ENCODE data around the gene GPR39.

GPR39 gene

DNA sequence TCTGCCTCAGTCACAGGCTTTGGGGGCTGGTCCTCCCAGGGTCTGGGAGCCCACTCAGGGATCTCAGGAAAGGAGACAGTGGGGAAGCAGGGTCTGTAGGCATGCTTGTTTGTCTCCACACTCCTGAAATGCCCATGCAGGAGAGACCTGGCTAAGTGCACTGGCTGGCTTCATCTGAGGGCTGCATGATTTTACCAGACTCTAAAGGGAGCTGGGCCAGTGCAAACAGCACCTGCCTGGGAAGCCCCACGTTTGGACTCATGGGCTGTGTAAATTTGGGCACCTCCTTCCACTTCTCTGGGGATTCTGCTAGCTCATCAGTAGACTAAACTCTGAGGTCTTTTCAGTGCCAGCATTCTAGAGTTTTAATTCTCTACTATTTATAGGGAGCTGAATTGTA is 219.7 kb downstream of the GPR39 start:
- no peak for DNase-seq (ENCODE audit: low read depth in 4 of 4, low spot score in 1 of 4)

- no peak for DNase-seq (ENCODE audit: low read depth in 4 of 4, low spot score in 1 of 4)
Measured at GRCh38 chr2:132638313-132639040, 221.9 kb downstream of the GPR39 start.

DNA sequence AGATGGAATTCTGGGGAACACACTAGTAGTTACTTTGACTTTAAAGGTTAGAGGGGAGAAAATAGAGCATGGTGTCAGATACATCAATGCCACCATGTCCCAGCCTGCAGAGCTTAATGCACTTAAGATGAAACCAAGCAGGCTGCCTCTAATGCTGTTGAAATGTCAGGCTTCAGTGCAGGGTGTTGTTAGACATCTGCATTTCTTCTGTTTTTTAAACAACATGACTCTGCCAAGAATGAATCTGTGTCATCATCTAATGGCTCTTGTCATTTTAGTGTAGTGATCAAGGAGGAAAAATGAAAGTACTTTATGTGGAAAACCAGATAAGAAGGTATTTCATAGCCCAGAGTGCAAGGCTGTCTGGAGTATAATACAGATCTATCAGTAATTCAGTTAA is 223.5 kb downstream of the GPR39 start:
- DNase-seq (ENCODE audit: low read depth in 4 of 4, low spot score in 1 of 4) = no peak

DNA sequence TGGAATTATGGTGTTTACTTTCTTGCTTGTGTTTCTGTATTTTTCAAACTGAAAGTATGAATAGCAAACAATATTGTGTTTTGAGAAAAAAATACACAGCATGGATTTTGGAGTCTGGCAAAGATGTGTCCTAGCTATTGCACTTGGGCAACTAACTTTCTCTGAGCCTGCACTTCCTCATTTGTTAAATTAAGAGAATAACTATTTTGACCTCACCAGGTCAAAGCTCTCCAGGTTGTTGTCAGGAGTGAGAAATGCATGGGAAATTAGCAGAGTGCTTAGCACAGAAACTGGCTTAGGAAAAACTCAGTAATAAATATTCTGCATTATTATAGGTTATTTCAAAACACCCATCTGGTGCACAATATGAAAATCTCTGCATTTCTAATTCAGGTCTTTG is 225.2 kb downstream of the GPR39 start:
- no peak for DNase-seq (ENCODE audit: low read depth in 4 of 4, low spot score in 1 of 4)

DNA sequence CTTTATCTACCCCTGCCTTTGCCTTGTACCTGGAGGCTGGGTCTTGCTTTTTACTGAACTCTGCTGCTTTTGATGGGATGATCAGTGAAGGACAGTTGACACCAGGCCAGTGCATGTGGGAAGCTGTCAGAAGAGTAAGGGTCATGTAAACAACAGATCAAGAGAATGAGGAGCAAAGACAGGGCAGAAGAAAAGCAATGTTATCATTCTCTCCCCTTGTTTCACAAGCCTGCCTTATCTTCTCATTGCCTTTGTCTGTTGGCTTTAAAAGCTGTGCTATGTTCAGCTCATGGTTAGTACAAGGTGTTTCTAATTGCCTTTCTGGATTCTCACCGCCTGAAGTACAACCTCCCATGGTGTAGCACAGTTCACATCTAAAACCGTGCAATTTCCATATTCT is 225.8 kb downstream of the GPR39 start:
- no peak for DNase-seq (ENCODE audit: low read depth in 4 of 4, low spot score in 1 of 4)

- no peak for DNase-seq (ENCODE audit: low read depth in 4 of 4, low spot score in 1 of 4)
Measured at GRCh38 chr2:132645176-132645575, 228.6 kb downstream of the GPR39 start.

DNA sequence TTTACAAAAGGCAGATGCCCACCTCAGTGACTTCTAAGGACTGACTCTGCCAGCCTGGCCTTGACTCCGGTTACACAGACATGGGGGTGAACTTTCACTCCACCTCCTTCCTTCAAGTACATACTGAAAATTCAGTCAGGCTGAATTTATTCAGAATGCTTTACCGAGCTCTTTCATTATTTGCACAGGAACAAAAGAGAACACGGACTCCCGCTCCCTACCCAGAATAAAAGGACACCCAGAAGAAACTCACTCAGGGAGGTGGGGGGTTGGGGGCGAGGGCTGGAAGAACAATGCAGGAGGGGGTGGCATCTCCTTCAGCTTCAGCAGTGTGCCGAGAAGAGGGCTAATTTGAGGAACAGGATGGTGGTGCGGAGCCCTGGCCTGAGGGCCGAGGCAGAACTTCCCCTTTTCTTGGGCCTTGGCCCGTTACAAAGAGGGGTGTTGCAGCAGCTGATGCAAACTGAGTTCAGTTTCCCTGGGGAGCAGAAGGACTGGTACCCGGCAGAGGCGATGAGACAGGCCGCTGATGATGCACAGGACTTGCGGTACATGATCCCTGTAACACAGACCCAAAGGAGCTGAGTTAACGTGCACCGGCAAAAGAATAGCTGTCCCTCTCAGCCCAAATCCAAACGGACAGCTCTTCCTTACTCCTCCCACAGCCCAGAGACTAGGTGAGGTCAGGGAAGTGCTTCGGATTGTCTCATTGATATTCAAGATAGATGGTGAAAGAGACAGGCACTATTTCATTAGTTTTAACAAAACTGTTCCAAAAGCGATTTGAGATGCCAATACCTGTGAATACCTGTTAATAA is 229.3 kb downstream of the GPR39 start:
- DNase-seq (ENCODE audit: low read depth in 4 of 4, low spot score in 1 of 4) = no peak

- no peak for DNase-seq (ENCODE audit: low read depth in 4 of 4, low spot score in 1 of 4)
Measured at GRCh38 chr2:132646540-132647108, 230.0 kb downstream of the GPR39 start.

GRCh38 chr2:132651115-132652045 is 234.8 kb downstream of the GPR39 start:
- no peak for DNase-seq (ENCODE audit: low read depth in 4 of 4, low spot score in 1 of 4)

GRCh38 chr2:132652474-132652873 is 235.9 kb downstream of the GPR39 start:
- no peak for DNase-seq (ENCODE audit: low read depth in 4 of 4, low spot score in 1 of 4)

GRCh38 chr2:132654335-132654734 is 237.7 kb downstream of the GPR39 start:
- DNase-seq (ENCODE audit: low read depth in 4 of 4, low spot score in 1 of 4) = no peak

GRCh38 chr2:132654968-132655367 is 238.4 kb downstream of the GPR39 start:
- no peak for DNase-seq (ENCODE audit: low read depth in 4 of 4, low spot score in 1 of 4)

GRCh38 chr2:132656266-132656975 is 239.8 kb downstream of the GPR39 start:
- no peak for DNase-seq (ENCODE audit: low read depth in 4 of 4, low spot score in 1 of 4)

DNA sequence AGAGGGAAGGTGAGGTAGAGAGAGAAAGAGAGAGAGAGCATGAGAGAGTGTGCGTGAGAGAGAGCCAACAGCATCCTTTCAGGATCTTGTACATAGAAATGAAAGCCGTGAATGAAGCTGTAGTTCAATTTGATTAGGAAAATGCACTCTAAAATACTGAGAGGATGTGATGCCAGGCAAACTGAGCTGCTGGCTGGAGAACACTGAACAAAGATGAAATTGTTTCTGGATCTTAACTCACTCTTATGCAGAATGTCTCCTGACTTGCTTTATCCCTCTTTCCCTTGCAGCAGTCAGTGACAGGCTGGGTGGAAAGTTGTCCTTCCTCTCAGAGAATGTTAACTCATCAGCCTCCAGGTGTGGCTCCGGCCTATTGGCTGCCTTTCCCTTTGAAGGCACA is 242.7 kb downstream of the GPR39 start:
- DNase-seq (ENCODE audit: low read depth in 4 of 4, low spot score in 1 of 4) = no peak

DNA sequence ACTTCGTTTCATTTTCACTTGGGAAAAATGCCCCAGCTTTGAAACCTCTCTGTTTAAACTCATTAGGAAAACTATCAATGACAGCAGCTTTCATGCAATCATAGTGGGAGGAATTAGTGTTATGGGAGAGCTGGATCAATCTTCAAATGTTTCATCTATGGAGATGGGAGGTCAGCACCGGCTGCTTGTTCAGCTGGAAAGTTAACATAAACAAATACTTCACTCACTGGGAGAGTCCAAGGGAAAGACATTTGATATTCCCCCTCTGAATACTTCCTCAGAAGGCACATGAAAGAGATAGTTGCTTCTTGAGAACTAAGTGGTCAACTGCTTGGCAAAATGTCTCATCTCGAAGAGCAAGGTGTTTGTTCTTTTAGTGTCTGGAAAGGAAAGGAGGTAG is 246.1 kb downstream of the GPR39 start:
- no peak for DNase-seq (ENCODE audit: low read depth in 4 of 4, low spot score in 1 of 4)

- DNase-seq (ENCODE audit: low read depth in 4 of 4, low spot score in 1 of 4) = no peak
Measured at GRCh38 chr2:132664096-132664495, 247.5 kb downstream of the GPR39 start.

DNA sequence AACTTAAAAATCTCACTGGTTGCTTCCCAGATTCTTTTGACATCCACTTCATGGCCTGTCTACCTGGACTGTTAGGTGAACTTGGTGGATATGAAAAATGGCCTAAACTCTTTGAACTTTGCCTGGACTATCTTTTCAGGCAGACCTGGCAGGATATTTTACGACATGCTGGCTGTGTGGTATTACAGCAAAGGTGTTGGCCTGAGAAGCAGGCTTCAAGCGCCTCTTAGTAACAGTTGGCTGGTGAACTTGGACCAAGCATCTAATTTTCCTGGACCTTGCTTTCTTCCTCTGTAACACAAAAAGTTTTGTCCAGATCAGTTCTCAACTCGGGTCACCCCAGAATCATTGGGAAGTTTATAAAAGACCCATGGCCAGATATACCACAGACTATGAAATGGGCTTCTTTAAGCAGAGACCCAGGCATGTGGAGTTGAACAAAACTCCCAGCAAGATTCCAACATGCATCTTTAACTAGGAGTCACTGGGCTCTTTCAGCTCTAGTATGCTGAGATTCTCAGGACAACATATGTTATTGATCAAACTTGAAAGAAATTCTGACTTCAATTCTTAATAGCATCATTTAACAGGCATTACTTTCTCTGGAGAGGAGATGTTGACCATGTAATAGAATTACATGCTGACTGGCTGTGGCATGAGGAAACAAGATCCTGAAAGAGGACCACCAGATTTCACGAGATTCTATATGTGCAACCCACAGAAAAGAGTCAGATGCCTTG is 249.0 kb downstream of the GPR39 start:
- no peak for DNase-seq (ENCODE audit: low read depth in 4 of 4, low spot score in 1 of 4)

DNA sequence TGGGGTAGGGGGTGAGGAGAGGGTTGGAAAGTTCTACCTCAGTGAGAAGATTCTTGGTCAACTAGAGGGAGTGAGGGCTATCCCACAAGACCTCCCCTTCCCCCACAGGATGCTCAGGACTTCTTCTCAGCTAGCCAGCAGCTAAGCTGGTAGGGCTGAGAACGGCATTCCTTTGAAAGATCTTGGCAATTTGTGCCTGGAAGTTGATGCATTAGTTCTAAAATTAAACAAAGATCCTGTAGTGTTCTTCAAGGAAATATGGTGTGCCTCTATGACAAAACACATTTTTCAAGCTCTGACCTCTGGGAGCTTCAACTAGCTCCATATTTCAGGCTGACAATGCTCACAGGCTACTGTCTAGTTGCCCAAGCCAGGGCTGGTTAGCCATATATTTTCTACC is 251.1 kb downstream of the GPR39 start:
- DNase-seq (ENCODE audit: low read depth in 4 of 4, low spot score in 1 of 4) = no peak

- DNase-seq (ENCODE audit: low read depth in 4 of 4, low spot score in 1 of 4) = no peak
Measured at GRCh38 chr2:132668189-132668823, 251.7 kb downstream of the GPR39 start.

Data from stimulated activated CD4-positive, alpha-beta T cell treated with anti-CD3 and anti-CD28 coated beads, Interleukin-1b, Interleukin-23, amount 100 ng/mL, for 24 hours (primary cell).